HL-60 (cell line): ENCODE results near the gene LHX5.

Source experiments
- GABPA ChIP-seq: IDR thresholded peaks from 2 replicates; pipeline ENCODE4 v1.6.1; 2012; ENCODE audit warnings: low read depth
- POLR2AphosphoS5 ChIP-seq: IDR thresholded peaks from 2 replicates; pipeline ENCODE4 v1.6.1; 2012; ENCODE audit warnings: low read depth
- SPI1 ChIP-seq: IDR thresholded peaks from 2 replicates; pipeline ENCODE4 v1.6.1; 2012; ENCODE audit warnings: low read depth, mild to moderate bottlenecking, borderline replicate concordance
- TF ChIP-seq, protein P1 (sequence below): IDR thresholded peaks from one replicate; pipeline ENCODE4 v1.5.1; 2011; ENCODE audit warnings: low read length, control low read depth, inconsistent platforms; ENCODE audit not compliant: insufficient read depth
- TF ChIP-seq, protein P2 (sequence below): IDR thresholded peaks from 2 replicates; pipeline ENCODE4 v1.6.1; 2012; ENCODE audit warnings: low read depth; ENCODE audit not compliant: insufficient replicate concordance

DNA sequence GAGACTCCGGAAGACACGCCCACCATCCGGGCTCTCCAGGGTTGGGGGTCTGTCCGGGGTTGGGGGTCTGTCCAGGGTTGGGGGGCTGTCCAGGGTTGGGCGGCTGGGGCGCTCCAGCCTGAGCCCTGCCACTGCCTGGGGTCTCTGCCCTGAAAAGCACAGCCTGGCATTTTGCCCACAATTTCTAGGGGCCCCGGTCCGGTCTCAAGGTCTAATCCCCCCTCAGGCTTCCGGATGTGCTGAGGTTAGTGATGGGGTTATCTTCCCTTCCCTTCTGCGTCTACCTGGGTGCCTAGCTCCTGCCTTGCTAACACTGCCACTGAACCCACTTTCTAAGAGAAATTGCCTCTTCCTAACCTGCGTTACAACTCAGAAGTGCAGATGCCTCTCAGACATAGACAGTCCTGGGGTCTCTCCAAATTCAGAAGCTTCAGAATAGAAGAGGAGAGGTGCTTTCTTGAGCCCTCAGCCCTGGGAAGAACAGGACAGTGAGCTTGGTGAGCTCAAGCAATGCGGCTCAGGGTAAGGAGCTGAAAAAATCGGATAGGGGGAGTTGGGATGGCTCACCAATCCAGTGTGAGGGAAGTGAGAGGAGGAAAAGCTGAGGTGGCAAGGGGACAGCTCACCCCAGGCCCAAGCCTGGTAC lies 5.7 kb downstream of the LHX5 start:
- TF ChIP-seq, protein P1, sequence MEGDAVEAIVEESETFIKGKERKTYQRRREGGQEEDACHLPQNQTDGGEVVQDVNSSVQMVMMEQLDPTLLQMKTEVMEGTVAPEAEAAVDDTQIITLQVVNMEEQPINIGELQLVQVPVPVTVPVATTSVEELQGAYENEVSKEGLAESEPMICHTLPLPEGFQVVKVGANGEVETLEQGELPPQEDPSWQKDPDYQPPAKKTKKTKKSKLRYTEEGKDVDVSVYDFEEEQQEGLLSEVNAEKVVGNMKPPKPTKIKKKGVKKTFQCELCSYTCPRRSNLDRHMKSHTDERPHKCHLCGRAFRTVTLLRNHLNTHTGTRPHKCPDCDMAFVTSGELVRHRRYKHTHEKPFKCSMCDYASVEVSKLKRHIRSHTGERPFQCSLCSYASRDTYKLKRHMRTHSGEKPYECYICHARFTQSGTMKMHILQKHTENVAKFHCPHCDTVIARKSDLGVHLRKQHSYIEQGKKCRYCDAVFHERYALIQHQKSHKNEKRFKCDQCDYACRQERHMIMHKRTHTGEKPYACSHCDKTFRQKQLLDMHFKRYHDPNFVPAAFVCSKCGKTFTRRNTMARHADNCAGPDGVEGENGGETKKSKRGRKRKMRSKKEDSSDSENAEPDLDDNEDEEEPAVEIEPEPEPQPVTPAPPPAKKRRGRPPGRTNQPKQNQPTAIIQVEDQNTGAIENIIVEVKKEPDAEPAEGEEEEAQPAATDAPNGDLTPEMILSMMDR = no peak
- TF ChIP-seq, protein P2, sequence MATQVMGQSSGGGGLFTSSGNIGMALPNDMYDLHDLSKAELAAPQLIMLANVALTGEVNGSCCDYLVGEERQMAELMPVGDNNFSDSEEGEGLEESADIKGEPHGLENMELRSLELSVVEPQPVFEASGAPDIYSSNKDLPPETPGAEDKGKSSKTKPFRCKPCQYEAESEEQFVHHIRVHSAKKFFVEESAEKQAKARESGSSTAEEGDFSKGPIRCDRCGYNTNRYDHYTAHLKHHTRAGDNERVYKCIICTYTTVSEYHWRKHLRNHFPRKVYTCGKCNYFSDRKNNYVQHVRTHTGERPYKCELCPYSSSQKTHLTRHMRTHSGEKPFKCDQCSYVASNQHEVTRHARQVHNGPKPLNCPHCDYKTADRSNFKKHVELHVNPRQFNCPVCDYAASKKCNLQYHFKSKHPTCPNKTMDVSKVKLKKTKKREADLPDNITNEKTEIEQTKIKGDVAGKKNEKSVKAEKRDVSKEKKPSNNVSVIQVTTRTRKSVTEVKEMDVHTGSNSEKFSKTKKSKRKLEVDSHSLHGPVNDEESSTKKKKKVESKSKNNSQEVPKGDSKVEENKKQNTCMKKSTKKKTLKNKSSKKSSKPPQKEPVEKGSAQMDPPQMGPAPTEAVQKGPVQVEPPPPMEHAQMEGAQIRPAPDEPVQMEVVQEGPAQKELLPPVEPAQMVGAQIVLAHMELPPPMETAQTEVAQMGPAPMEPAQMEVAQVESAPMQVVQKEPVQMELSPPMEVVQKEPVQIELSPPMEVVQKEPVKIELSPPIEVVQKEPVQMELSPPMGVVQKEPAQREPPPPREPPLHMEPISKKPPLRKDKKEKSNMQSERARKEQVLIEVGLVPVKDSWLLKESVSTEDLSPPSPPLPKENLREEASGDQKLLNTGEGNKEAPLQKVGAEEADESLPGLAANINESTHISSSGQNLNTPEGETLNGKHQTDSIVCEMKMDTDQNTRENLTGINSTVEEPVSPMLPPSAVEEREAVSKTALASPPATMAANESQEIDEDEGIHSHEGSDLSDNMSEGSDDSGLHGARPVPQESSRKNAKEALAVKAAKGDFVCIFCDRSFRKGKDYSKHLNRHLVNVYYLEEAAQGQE = no peak
- TF ChIP-seq POLR2AphosphoS5 = no peak
- TF ChIP-seq SPI1 = no peak
- TF ChIP-seq GABPA = no peak
